Testis (tissue), 2 donors: ENCODE data around the gene SDHB.

Experiments
- CTCF ChIP-seq, 3 experiments: fragments of 450-650 bp in 2 of 3; fragments of 200-600 bp in 1 of 3; sonication (generic) in 1 of 3; IDR thresholded peaks; one replicate each; pipeline ENCODE4 v1.5.1; 2016 to 2019; ENCODE audit warnings: antibody characterized with exemption in 3 of 3, mild to moderate bottlenecking in 2 of 3, moderate library complexity in 1 of 3
- POLR2A ChIP-seq: fragments of 450-650 bp; IDR thresholded peaks from one replicate; pipeline ENCODE4 v1.6.1; 2017; ENCODE audit warnings: antibody characterized with exemption, mild to moderate bottlenecking, moderate library complexity

DNA sequence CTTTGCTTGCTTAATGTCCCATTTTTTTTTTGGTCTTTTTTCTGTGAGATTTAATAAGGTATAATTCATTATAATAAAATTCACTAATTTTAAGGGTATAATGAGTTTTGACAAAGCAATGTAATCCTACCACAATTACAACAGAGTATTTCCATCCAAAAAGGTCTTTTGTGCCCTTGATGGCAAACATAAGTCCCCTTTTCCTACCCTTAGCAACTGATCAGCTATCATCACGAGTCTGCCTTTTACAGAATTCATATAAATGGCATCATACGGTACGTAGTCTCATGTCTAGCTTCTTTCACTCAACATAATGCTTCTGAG, 7.5 kb downstream of the SDHB start:
- TF ChIP-seq CTCF (IDR thresholded peaks at IDR 0.05) (no peak), POLR2A (no peak)
